Stimulated activated naive CD8-positive, alpha-beta T cell treated with anti-CD3 and anti-CD28 coated beads, Interleukin-15, Interleukin-2, amounts not matched to agents 100 ng/mL and 50 ng/mL, for 24 hours (primary cell): ENCODE measurements around the gene METTL8.
A peak's percentile ranks its signal among the peaks of the same experiment; 100 is the strongest.

ENCODE experiments used
- H3K27ac Mint-ChIP-seq: one replicate; pipeline ENCODE4 v1.8.0; 2021; ENCODE audit warnings: mild to moderate bottlenecking, mixed read lengths
- H3K27me3 Mint-ChIP-seq: one replicate; pipeline ENCODE4 v1.8.0; 2021; ENCODE audit warnings: mixed read lengths
- H3K36me3 Mint-ChIP-seq: one replicate; pipeline ENCODE4 v1.8.0; 2021; ENCODE audit warnings: low read depth, mixed read lengths
- H3K4me1 Mint-ChIP-seq: one replicate; pipeline ENCODE4 v1.8.0; 2021; ENCODE audit warnings: low read depth, mixed read lengths
- H3K4me3 Mint-ChIP-seq: one replicate; pipeline ENCODE4 v1.8.0; 2021; ENCODE audit warnings: mild to moderate bottlenecking, mixed read lengths
- H3K9me3 Mint-ChIP-seq: one replicate; pipeline ENCODE4 v1.8.0; 2021; ENCODE audit warnings: mixed read lengths

METTL8 gene

GRCh38 chr2:171411791-171412483 is 21.9 kb downstream of the METTL8 start:
- Mint-ChIP-seq H3K4me1 (peaks cover 37% of the 10 kb centered on the region), H3K9me3 (no peaks in the 10 kb centered on the region), H3K4me3 (no peak overlapping the region), H3K27me3 (no peaks in the 10 kb centered on the region), H3K27ac (no peak overlapping the region), H3K36me3 (peaks cover 19% of the 10 kb centered on the region)

DNA sequence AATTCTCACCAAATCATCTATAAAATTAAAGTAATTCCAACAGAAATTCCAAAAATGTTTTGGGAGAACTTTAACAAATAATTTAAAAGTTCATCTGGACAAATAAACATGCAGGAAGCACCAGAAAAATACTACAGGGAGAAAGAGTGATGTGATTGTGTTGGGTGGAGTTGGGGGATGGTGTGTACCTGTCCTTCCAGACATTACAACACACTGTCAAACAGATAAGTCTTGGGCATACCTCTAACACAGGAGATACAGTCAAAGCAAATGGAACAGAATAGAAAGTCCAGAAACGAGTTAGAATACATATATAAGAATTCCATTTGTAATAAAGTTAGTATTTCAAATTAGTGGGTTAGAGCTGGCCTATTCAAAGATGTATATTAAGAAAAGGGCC is 22.6 kb downstream of the METTL8 start:
- peaks cover 21% of the 10 kb centered on the region for H3K36me3 Mint-ChIP-seq
- peaks cover 33% of the 10 kb centered on the region for H3K4me1 Mint-ChIP-seq
- H3K27ac Mint-ChIP-seq: no peak overlapping the region
- H3K4me3 Mint-ChIP-seq: no peak overlapping the region
- no peaks in the 10 kb centered on the region for H3K9me3 Mint-ChIP-seq
- no peaks in the 10 kb centered on the region for H3K27me3 Mint-ChIP-seq

GRCh38 chr2:171410624-171411023 is 23.2 kb downstream of the METTL8 start:
- Mint-ChIP-seq H3K4me1 (peaks cover 32% of the 10 kb centered on the region), H3K27ac (no peak overlapping the region), H3K4me3 (no peak overlapping the region), H3K27me3 (no peaks in the 10 kb centered on the region), H3K36me3 (peaks cover 22% of the 10 kb centered on the region), H3K9me3 (no peaks in the 10 kb centered on the region)

DNA sequence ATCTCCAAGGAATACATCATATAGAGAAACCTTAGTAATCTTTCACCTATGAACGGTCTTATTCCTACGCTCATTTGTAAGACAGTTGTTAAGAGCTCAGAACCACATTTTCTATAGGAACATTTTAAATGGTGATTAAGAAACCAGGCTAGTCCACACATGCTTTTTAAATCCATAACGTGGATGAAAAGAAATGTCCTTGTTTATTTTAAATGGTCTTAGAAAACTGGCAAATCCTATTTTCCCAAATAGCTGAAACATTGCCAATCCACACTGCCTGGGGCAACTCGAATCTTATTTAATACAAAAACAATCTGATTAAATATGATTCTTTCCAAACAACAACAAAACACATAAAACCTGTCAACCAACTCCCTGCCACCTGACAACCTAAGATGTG is 23.7 kb downstream of the METTL8 start:
- Mint-ChIP-seq H3K4me1 (peaks cover 35% of the 10 kb centered on the region), H3K27ac (no peak overlapping the region), H3K4me3 (no peak overlapping the region), H3K9me3 (no peaks in the 10 kb centered on the region), H3K27me3 (no peaks in the 10 kb centered on the region), H3K36me3 (peaks cover 27% of the 10 kb centered on the region)

- H3K4me1 Mint-ChIP-seq: peaks cover 34% of the 10 kb centered on the region
Observed at GRCh38 chr2:171409436-171409971, 24.3 kb downstream of the METTL8 start.

DNA sequence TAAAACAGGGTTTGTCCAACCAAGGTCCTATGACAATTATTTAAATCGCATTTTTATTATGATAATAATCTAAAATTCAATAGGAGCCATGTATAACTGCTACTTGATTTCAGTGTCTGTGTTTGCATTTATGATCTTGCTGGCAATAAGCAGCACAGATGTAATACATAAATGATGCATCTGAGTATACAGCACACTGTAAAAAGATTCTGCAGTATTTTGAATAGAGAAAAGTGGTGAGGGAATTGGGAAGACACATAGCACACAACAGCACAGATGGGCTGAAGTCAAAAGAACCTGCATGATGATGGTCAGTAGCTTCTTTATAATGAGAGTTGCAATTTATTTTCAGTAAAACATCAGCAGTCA is 26.1 kb downstream of the METTL8 start:
- Mint-ChIP-seq H3K27ac (no peak overlapping the region), H3K4me3 (no peak overlapping the region), H3K9me3 (no peaks in the 10 kb centered on the region), H3K27me3 (no peaks in the 10 kb centered on the region), H3K4me1 (peaks cover 44% of the 10 kb centered on the region), H3K36me3 (peaks cover 33% of the 10 kb centered on the region)

More at GRCh38 chr2:171409436-171409971, 24.3 kb downstream of the METTL8 start:
- Mint-ChIP-seq H3K27ac (no peak overlapping the region), H3K9me3 (no peaks in the 10 kb centered on the region), H3K27me3 (no peaks in the 10 kb centered on the region), H3K4me3 (no peak overlapping the region), H3K36me3 (peaks cover 27% of the 10 kb centered on the region)

GRCh38 chr2:171407030-171407675 is 26.6 kb downstream of the METTL8 start:
- Mint-ChIP-seq H3K27ac (no peak overlapping the region), H3K36me3 (peaks cover 39% of the 10 kb centered on the region), H3K4me1 (peaks cover 46% of the 10 kb centered on the region), H3K9me3 (peaks cover 1% of the 10 kb centered on the region), H3K4me3 (no peak overlapping the region), H3K27me3 (no peaks in the 10 kb centered on the region)

DNA sequence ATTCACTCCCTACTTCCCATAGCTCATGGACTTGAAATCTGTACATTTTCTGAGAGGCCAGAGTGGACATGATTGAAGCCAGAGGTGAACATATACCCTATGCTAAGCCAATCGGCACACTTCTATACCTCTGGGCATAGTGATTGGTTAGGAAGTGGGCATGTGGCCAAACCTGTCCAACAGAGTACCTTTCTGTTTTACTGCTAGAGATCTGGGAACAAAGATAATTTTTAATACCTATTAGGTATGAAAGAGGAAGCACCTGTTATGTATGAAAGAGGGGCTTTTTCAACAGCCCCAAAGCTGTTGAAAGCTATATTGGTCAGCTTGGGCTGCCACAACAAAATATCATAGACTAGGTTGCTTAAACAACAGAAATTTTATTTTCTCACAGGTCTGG is 27.7 kb downstream of the METTL8 start:
- peaks cover 46% of the 10 kb centered on the region for H3K4me1 Mint-ChIP-seq
- H3K27me3 Mint-ChIP-seq: no peaks in the 10 kb centered on the region
- H3K4me3 Mint-ChIP-seq: no peak overlapping the region
- H3K9me3 Mint-ChIP-seq: peaks cover 7% of the 10 kb centered on the region
- no peak overlapping the region for H3K27ac Mint-ChIP-seq
- H3K36me3 Mint-ChIP-seq: peaks cover 48% of the 10 kb centered on the region

DNA sequence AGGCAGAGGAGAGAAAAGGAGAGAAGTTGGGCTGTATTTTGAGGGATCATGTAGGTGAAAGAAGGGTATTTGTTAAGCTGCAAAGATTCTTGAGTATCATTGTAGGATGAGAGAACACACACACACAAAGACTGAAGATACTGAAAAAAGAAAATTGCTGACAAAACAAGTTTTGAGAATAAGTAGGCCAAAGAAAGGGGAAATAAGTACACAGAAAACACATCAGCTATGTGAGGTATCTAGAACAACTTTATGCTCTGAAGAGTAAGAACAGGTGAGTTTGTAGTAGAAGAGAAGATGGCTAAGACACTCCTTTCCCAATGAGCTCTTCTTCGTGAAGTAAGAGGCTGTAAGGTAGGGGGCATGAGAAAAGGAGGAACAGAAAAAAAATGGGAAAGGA is 28.2 kb downstream of the METTL8 start:
- Mint-ChIP-seq H3K27me3 (no peaks in the 10 kb centered on the region), H3K4me3 (no peak overlapping the region), H3K9me3 (peaks cover 7% of the 10 kb centered on the region), H3K4me1 (peaks cover 46% of the 10 kb centered on the region), H3K36me3 (peaks cover 48% of the 10 kb centered on the region), H3K27ac (no peak overlapping the region)

- H3K9me3 Mint-ChIP-seq: peaks cover 7% of the 10 kb centered on the region
- H3K27ac Mint-ChIP-seq: no peak overlapping the region
Observed at GRCh38 chr2:171404719-171405118, 29.1 kb downstream of the METTL8 start.

GRCh38 chr2:171404261-171404660 is 29.5 kb downstream of the METTL8 start:
- H3K4me3 Mint-ChIP-seq: no peak overlapping the region
- H3K27me3 Mint-ChIP-seq: no peaks in the 10 kb centered on the region
- peaks cover 45% of the 10 kb centered on the region for H3K36me3 Mint-ChIP-seq
- peaks cover 7% of the 10 kb centered on the region for H3K9me3 Mint-ChIP-seq
- peaks cover 45% of the 10 kb centered on the region for H3K4me1 Mint-ChIP-seq
- H3K27ac Mint-ChIP-seq: peak overlapping the region; percentile 24

More at GRCh38 chr2:171404719-171405118, 29.1 kb downstream of the METTL8 start:
- Mint-ChIP-seq H3K4me1 (peaks cover 46% of the 10 kb centered on the region), H3K36me3 (peaks cover 45% of the 10 kb centered on the region), H3K27me3 (no peaks in the 10 kb centered on the region), H3K4me3 (no peak overlapping the region)

DNA sequence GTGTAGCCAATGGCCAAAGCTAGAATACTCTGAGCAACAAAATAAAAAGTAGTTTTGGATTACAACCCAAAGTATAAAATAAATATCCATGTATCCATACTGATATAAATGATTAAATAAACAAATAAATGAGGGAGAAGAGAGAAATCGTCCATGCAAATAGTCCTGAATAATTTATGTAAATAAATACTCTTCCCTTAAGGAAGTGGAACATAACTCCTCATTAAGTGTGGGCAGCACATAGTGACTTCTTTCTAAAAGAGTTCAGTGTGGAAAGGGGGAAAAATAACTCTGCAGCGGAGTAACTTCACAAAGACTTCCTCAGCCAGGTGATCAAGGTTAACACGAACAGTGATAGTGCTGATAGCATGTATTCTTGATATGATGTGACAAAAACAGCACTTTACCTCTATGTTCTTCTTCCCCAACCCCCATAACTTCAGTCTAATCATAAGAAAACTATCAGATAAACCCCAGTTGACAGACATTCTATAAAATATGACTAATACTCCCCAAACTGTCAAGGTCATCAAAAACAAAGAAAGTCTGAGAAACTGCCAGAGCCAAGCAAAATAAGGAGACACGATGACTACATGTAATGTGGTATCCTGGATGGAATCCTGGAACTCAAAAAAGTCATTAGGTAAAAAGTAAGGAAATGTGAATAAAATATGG is 30.7 kb downstream of the METTL8 start:
- Mint-ChIP-seq H3K27me3 (no peaks in the 10 kb centered on the region), H3K27ac (peak overlapping the region; percentile 24)

GRCh38 chr2:171401947-171402346 is 31.8 kb downstream of the METTL8 start:
- Mint-ChIP-seq H3K36me3 (peaks cover 44% of the 10 kb centered on the region), H3K4me1 (peaks cover 47% of the 10 kb centered on the region), H3K9me3 (peaks cover 7% of the 10 kb centered on the region), H3K4me3 (no peak overlapping the region), H3K27me3 (no peaks in the 10 kb centered on the region), H3K27ac (no peak overlapping the region)

More for the DNA sequence above, 30.7 kb downstream of the METTL8 start:
- Mint-ChIP-seq H3K9me3 (peaks cover 7% of the 10 kb centered on the region), H3K4me3 (no peak overlapping the region), H3K4me1 (peaks cover 55% of the 10 kb centered on the region), H3K36me3 (peaks cover 49% of the 10 kb centered on the region)

DNA sequence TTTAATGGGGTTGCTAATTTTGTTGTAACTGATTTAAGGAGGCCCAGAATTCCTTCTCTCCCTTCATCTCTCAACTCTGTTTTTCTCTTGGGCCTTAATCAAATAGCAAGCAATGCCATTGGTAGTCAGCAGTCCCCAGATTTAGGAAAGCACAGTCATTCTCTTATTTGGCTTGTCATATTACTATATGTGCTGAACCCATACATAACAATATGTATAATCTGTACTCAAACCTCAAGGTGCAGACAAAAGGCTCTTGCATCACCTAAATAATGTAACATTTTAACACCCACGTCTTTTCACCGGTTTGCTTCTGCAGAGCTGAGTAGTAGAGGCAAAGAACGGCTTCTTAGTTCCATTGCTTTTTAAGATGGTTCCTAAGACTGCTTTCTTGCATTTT is 33.4 kb downstream of the METTL8 start:
- H3K36me3 Mint-ChIP-seq: peaks cover 46% of the 10 kb centered on the region
- H3K4me1 Mint-ChIP-seq: peaks cover 38% of the 10 kb centered on the region
- peaks cover 7% of the 10 kb centered on the region for H3K9me3 Mint-ChIP-seq
- no peak overlapping the region for H3K4me3 Mint-ChIP-seq
- no peak overlapping the region for H3K27ac Mint-ChIP-seq
- no peaks in the 10 kb centered on the region for H3K27me3 Mint-ChIP-seq

- H3K4me3 Mint-ChIP-seq: no peak overlapping the region
Observed at GRCh38 chr2:171399292-171399691, 34.5 kb downstream of the METTL8 start.

More at GRCh38 chr2:171399292-171399691, 34.5 kb downstream of the METTL8 start:
- Mint-ChIP-seq H3K27me3 (no peaks in the 10 kb centered on the region), H3K36me3 (peaks cover 38% of the 10 kb centered on the region), H3K4me1 (peaks cover 30% of the 10 kb centered on the region), H3K9me3 (peaks cover 7% of the 10 kb centered on the region), H3K27ac (no peak overlapping the region)
